Stimulated activated naive CD8-positive, alpha-beta T cell treated with anti-CD3 and anti-CD28 coated beads, Interleukin-15, Interleukin-2, amounts not matched to agents 100 U/mL and 50 U/mL, for 24 hours (primary cell): ENCODE data around the gene PPP4R2.
A peak's percentile ranks its signal among the peaks of the same experiment; 100 is the strongest.

Experiments
- ATAC-seq: fragments of 150-1000 bp; cut with Tn5 transposase; one replicate; pipeline ENCODE4 v1.10.0; 2021
- DNase-seq: peaks from one replicate; pipeline ENCODE4 v3.0.0; 2021

Gene PPP4R2

DNA sequence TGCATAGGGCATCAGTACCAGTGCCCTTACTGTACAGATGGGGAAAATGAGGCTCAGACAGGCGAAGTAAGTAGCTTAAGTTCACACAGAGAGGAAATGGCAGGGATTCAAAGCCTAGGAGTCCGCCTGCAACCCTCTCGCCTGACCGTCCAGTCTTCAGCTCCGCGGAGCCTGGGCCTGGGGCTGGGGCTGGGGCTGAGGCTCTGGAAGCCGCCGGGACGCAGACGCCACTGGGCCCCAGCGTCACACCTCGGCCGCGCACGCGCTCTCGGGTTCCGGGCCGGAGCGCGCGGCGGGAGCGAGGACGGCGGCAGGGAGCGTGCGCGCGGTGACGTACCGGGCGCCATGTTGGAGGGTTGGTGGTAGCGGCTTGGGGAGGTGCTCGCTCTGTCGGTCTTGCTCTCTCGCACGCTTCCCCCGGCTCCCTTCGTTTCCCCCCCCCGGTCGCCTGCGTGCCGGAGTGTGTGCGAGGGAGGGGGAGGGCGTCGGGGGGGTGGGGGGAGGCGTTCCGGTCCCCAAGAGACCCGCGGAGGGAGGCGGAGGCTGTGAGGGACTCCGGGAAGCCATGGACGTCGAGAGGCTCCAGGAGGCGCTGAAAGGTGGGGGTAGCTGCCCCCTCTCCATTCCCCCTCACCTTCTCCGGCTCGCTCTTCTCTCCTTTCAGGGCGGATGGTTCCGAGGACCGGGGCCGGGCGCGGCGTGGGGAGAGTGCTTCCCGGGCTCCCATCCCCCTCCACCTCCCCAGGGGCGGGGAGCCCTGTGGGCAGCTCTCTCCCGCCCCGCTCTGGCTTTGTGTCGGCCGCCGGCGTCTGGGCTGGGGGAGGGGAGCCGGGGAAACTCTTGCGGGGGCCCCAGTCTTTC is at the start of gene PPP4R2:
Gene PPP4R2 (plus strand): TSS at position 339 of the 861 bp plus-strand sequence. CDS start 227 bp downstream, at position 566.
- ATAC-seq (peak; percentile 87), DNase-seq (peak; percentile 91)

GRCh38 chr3:72947715-72948490 is 48.7 kb upstream of the PPP4R2 start:
- ATAC-seq (no peak), DNase-seq (no peak)

DNA sequence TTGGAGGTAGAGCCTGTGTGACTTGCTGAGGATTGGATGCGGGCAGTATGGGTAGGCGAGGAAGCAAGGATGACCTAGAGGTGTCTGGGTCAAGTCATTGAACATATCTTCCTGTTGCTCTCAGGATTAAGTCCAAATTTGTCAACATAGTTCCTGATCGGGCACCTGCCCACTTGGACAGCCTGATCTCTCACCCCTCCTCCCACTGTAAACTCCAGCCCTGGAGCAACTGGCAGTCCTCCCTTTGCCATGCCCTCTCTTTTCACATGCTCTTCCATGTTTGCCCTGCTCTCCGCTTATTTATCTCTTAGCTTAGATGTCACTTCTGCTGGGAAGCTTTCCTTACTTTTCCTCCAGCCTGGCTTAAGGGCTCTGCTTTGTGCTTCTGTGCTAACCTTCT is 47.6 kb upstream of the PPP4R2 start:
- DNase-seq, result no peak

GRCh38 chr3:72950372-72950771 is 46.2 kb upstream of the PPP4R2 start:
- no peak for ATAC-seq
- no peak for DNase-seq

More for the DNA sequence above, 47.6 kb upstream of the PPP4R2 start:
- ATAC-seq, result no peak

GRCh38 chr3:72950801-72951200 is 45.8 kb upstream of the PPP4R2 start:
- ATAC-seq, result no peak
- no peak for DNase-seq

DNA sequence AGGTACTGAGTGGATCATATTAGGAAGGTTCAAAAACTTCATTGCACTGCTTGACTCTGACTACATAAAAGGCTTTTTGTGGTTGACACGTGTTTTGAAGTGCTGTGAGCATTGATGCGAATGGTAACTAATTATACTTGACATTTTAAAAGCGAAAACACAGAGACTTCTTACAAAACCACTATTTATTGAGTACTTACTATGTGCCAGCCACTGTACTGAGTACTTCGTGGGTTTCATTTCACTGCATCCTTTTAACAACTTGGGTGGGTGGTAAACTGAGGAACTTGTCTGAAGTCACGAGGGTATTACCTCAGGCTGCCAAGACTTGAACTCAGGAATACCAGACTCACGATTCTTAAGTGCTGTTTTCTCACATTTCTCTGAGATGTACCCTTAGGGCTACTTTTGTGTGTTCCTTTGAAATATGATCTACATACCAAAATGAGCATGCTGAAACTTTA is 45.3 kb upstream of the PPP4R2 start:
- DNase-seq, result no peak
- peak; percentile 78 for ATAC-seq

DNA sequence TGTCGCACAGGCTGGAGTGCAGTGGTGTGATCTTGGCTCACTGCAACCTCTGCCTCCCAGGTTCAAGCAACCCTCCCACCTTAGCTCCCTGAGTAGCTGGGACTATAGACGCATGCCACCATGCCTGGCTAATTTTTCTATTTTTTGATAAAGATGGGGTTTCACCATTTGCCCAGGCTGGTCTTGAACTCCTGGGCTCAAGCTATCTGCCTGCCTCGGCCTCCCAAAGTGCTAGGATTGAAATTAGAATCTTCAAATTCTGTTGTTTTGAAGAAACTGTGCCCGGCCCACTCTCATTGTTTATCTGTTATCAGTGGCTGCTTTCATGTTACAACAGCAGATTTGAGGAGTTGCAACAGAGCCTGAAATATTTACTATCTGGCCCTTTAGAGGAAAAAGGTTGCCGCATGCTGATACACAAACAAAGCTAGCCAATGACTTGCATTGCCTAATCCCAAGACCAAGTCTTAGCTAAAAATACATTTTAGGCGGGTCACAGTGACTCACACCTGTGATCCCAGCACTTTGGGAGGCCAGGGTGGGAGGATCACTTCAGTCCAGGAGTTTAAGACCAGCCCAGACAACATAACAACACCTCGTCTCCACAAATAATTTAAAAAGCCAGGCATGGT is 43.2 kb upstream of the PPP4R2 start:
- DNase-seq (no peak), ATAC-seq (no peak)

GRCh38 chr3:72957297-72957696 is 39.3 kb upstream of the PPP4R2 start:
- ATAC-seq (no peak), DNase-seq (no peak)

GRCh38 chr3:72959336-72959735 is 37.3 kb upstream of the PPP4R2 start:
- ATAC-seq (no peak), DNase-seq (no peak)

DNA sequence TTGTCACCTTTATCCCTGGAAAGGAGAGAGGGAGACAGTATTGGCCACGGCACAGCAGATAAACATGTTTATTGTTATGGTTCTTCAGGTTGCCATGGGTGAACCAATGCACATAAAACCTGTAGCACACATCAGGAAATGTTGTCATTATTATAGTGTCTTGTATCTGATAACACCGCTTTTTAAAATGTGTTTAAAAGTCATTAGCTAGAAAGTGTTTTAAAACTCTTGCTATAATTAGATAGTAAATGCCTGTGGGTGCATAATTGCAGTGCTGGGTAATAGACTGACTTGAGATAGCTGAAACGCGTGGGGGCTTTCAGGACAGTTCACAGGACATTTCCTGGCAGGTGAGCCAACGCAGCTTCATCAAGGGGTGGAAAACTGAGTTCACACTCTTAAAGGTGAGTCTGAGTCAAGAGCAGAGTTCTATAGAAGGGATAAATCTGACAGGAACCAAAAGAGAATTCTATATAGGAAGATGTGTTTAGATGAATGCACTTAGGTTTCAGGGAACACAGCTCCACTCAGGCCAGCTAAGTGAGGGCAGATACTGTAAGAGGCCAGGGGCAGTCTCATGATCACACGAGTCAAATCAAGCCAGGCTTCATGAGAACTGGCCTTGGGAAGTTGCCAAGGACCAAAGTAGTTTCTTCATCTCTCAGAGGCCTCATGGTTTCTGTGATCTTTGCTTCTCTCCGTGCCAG is 35.6 kb upstream of the PPP4R2 start:
- no peak for DNase-seq
- no peak for ATAC-seq

DNA sequence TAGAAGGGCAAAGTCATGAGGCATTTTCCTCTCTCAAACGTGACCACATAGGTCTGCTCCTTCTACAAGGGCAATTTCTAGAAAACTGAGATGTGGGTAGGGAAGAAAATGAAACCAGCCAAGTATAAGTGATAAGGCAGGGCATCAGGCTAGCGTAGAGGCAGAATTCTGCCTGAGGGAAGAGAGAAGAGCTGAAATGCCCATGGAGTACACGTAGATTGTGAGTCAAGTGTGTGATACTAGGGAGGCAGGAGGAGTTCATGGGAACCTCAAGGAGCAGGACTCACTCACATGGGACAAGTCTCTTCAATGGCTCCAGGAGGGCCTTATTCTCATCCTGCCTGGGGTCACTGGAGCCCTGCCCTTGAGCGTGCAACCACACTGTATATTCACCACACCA is 34.9 kb upstream of the PPP4R2 start:
- DNase-seq, result no peak
- no peak for ATAC-seq

- no peak for ATAC-seq
- DNase-seq, result no peak
Observed at GRCh38 chr3:72962317-72962716, 34.3 kb upstream of the PPP4R2 start.

DNA sequence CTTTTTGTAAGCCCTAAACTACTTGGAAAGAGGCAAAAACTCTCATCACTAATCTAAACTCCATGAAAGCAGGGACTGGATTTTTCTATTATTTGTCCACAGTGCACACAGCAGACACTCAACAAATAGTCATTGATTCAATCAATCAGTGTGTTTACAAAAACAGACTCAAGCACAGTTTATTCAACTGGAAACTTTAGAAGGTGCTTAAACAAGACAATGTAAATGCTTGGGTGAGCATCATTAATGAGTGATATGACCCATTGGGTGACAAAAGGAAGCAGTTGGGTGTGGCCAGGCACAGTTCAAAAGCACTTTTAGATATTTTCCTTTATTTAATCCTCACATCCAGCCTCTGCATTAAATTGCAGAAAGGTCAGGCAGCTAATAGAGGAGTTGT is 32.0 kb upstream of the PPP4R2 start:
- ATAC-seq, result no peak
- no peak for DNase-seq

DNA sequence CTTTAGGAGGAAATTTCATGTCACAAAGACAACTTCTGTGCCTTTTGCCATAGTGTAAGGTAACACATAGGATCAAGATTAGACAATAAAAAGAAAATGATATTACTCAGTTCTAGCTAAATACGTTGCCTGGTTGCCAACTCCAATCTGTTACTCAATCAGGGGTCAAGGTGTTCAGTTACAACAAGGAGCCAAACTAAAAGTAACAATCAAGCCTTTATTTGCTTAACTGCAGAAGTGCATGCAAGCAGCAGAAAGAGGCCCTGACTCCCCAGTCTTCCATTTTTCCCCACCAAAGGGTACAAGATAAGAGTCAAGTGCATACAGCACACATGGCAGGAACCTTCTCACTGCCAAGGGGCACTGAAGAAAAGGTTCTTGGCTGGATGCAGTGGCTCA is 28.3 kb upstream of the PPP4R2 start:
- no peak for ATAC-seq
- no peak for DNase-seq

DNA sequence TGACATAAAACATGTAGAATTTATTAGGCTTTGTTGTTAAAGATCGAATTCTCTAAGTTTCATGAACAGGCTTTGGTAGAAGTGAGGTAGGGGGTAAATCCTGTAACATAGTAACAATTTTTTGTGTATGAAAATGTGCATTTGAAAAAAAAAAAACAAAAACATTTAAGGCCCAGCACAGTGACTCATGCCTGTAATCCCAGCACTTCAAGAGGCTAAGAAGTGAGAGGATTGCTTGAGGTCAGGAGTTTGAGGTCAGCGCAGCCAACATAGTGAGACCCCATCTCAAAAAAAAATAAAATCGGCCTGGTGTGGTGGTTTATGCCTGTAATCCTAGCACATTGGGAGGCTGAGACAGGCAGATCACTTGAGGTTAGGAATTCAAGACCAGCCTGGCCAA is 26.8 kb upstream of the PPP4R2 start:
- DNase-seq (no peak), ATAC-seq (no peak)

DNA sequence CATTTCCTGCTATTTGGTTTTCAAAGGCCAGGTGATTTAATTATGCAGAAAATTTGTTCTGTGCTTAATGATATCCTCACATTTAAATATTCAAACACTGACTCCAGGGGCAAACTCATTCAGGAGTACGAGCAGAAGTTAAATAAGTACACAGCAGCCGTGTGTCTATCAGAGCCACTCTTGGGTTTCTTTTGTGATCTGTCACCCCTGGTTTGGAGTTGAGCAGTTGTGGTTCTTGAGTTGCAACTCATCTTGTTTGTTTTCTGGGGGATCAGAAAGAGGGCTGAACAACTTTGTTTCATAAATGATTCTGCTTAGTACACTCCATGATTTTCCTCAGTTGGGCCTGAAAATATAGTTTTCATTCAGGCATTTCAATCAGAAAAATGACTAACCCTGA is 25.7 kb upstream of the PPP4R2 start:
- DNase-seq (no peak), ATAC-seq (no peak)

DNA sequence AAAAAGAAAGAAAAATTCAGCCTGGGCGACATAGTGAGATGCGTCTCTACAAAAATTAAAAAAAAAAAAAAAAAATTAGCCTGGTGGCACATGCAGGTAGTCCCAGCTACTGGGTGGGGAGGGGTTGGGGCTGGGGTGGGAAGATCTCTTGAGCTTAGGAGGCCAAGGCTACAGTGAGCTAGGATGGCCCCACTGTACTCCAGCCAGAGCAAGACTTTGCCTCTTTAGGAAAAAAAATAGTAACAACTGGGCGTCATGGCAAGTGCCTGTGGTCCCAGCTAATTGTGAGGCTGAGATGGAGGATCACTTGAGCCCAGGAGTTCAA is 23.9 kb upstream of the PPP4R2 start:
- ATAC-seq (no peak), DNase-seq (no peak)

DNA sequence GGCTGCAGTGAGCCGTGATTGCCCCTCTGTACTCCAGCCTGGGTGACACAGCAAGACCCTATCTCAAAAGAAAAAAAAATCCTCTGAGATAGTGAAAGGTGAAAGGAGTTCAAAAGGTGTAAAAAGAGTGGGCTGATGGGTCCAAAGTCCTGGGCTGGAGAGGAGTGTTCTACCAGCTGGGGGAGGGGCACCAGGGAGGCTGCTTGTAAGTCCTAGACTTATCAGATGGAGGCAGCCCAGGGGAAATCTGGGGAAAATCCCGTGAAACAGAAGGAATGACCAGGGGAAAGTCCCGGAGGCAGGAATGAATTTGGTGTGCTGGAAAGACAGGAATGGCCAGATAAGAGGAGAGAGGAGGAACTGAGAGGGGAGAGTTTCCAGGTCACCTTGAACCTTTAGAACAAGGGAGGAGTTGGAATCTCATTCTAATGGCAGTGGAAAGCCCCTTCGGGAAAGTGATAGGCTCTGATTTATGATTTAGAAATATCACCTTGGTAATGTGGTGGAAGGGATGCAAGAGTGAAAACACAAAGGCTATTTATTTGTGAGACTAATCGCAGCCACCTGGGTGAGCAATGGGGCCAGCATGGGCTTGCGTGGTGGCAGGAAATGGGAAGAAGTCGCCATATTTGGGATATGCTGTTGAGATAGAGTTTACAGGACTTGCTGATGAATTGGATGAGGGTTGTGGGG is 23.4 kb upstream of the PPP4R2 start:
- DNase-seq, result no peak
- ATAC-seq, result no peak

- no peak for DNase-seq
- ATAC-seq, result no peak
Observed at GRCh38 chr3:72973786-72974185, 22.8 kb upstream of the PPP4R2 start.

DNA sequence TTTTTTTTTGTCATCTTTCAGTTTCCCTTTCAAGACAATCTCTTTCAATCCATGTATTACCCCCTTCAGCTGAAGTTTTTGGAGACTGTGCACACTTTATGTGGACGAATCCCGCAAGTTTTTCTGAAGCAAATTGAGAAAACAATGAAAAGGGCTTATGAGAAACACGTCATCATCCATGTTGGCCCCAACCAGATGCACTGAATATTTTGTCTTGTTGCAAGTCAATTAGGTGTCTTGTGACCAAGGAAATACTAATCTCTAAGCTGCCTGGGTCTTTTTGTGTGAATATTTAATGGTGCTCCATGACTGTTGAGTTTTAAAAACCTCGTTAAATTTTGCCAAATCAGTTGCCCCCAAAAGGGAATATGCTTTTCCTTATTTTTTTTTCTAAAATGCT is 21.7 kb upstream of the PPP4R2 start:
- no peak for DNase-seq
- ATAC-seq, result no peak

- no peak for ATAC-seq
- no peak for DNase-seq
Observed at GRCh38 chr3:72976281-72976741, 20.3 kb upstream of the PPP4R2 start.
